ENCODE measurements around the gene STK17B. TPM values are rescaled to one million over a fixed set of nuclear protein-coding genes. Genes with fewer than 3 reads are reported as not detected.
"Not testable (repeated sequence)": the region's sequence is repeated elsewhere in the genome, so short reads cannot be mapped to it uniquely, and the experiment has no call there.

The STK17B gene
- polyA plus RNA-seq, 1 donor (not counting 4 experiments of a cell fraction or from before 2014, with no cell fraction given): 11.0 TPM

DNA sequence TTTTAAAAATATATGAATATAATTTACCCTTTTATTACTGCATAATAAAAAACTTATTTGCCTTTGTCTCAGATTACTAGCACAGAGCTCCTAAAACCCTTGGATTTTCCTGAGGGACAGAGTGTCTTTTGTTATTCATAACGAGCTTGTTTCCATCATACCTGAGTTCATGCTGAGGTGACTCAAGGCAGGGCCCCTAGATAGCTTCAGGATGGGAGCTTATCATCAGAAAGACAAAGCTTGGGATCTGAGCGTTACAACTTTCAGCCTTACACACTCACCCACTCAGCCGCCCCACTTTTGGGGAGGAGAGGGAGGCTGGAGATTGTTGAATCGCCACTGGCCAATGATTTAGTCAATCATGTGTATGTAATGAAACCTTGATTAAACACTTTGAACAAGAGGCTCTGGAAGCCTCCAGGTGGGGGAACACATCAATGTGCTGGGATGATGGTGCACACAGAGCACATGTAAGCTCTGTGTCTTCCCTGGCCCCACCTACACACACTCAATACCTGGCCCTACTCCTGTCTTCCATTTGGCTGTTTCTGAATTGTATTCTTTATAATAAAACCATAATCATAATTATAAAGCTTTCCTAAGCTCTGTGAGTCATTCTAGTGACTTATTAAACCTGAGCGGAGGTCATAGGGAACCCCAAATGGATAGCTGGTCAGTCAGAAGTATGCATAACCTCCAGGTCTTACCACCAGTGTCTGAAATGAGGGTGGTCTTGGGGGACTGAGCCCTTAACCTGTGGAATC lies 74.2 kb downstream of the STK17B start:
- no peaks in the 10 kb centered on the region for H3K27me3 ChIP-seq (ENCODE audit: control insufficient read depth, extremely low read depth, insufficient read depth, low read length)
- TF ChIP-seq EZH2 (IDR thresholded peaks at IDR 0.05; ENCODE audit: low read length) (no peak), CTCF (optimal IDR thresholded peaks at IDR 0.05 in 1 of 3, IDR thresholded peaks at IDR 0.05 in 1 of 3, conservative IDR thresholded peaks at IDR 0.05 in 1 of 3; ENCODE audit: extremely low read depth in 1 of 3, insufficient read depth in 2 of 3, low read length in 3 of 3) (no peak)
- no peak overlapping the region for H3K4me2 ChIP-seq (ENCODE audit: control insufficient read depth, extremely low read depth, insufficient read depth, low read depth, low read length)
- H3K9me3 ChIP-seq (ENCODE audit: control insufficient read depth, low read depth, low read length): no peaks in the 10 kb centered on the region
- dilution Hi-C loops (cut with MboI; ENCODE audit: extremely low pct_ligation_motif_present, low sequenced_read_pairs): no loop called here
- H3K9me1 ChIP-seq (ENCODE audit: control insufficient read depth, extremely low read depth, insufficient read depth, low read length): no peaks in the 10 kb centered on the region
- no peak overlapping the region for H3K4me3 ChIP-seq (ENCODE audit: control insufficient read depth in 2 of 3, extremely low read depth in 1 of 3, insufficient read depth in 2 of 3, low read depth in 1 of 3, low read length in 3 of 3)
- no peak overlapping the region for H3K27ac ChIP-seq (ENCODE audit: control insufficient read depth, insufficient read depth, low read length)
- H3K4me1 ChIP-seq (ENCODE audit: control insufficient read depth, extremely low read depth, insufficient read depth, low read length): no peaks in the 10 kb centered on the region
- no peaks in the 10 kb centered on the region for H4K20me1 ChIP-seq (ENCODE audit: control insufficient read depth, extremely low read depth, insufficient read depth, low read length)
- DNase-seq (ENCODE audit: low read depth, low spot score) (no peak), FAIRE-seq (no peak)
- no peak overlapping the region for H3K9ac ChIP-seq (ENCODE audit: control insufficient read depth, extremely low read depth, insufficient read depth, low read length)
- H2AFZ ChIP-seq (ENCODE audit: control insufficient read depth, low read length): no peak overlapping the region
- H3K36me3 ChIP-seq (ENCODE audit: control insufficient read depth in 2 of 2, extremely low read depth in 1 of 2, insufficient read depth in 2 of 2, low read length in 2 of 2): no peaks in the 10 kb centered on the region
- H3K79me2 ChIP-seq (ENCODE audit: control insufficient read depth, insufficient read depth, low read length): no peaks in the 10 kb centered on the region

GRCh38 chr2:196096264-196096663 lies 75.1 kb downstream of the STK17B start:
- Histone ChIP-seq H3K79me2 (ENCODE audit: control insufficient read depth, insufficient read depth, low read length) (no peaks in the 10 kb centered on the region), H3K4me3 (ENCODE audit: control insufficient read depth in 2 of 3, extremely low read depth in 1 of 3, insufficient read depth in 2 of 3, low read depth in 1 of 3, low read length in 3 of 3) (no peak overlapping the region), H3K4me1 (ENCODE audit: control insufficient read depth, extremely low read depth, insufficient read depth, low read length) (no peaks in the 10 kb centered on the region), H2AFZ (ENCODE audit: control insufficient read depth, low read length) (no peak overlapping the region), H3K9ac (ENCODE audit: control insufficient read depth, extremely low read depth, insufficient read depth, low read length) (no peak overlapping the region), H3K9me3 (ENCODE audit: control insufficient read depth, low read depth, low read length) (no peaks in the 10 kb centered on the region), H3K27ac (ENCODE audit: control insufficient read depth, insufficient read depth, low read length) (no peak overlapping the region), H3K27me3 (ENCODE audit: control insufficient read depth, extremely low read depth, insufficient read depth, low read length) (no peaks in the 10 kb centered on the region), H3K4me2 (ENCODE audit: control insufficient read depth, extremely low read depth, insufficient read depth, low read depth, low read length) (no peak overlapping the region), H4K20me1 (ENCODE audit: control insufficient read depth, extremely low read depth, insufficient read depth, low read length) (no peaks in the 10 kb centered on the region), H3K9me1 (ENCODE audit: control insufficient read depth, extremely low read depth, insufficient read depth, low read length) (no peaks in the 10 kb centered on the region), H3K36me3 (ENCODE audit: control insufficient read depth in 2 of 2, extremely low read depth in 1 of 2, insufficient read depth in 2 of 2, low read length in 2 of 2) (no peaks in the 10 kb centered on the region)
- dilution Hi-C loops (cut with MboI; ENCODE audit: extremely low pct_ligation_motif_present, low sequenced_read_pairs): no loop called here
- TF ChIP-seq EZH2 (IDR thresholded peaks at IDR 0.05; ENCODE audit: low read length) (no peak), CTCF (optimal IDR thresholded peaks at IDR 0.05 in 1 of 3, IDR thresholded peaks at IDR 0.05 in 1 of 3, conservative IDR thresholded peaks at IDR 0.05 in 1 of 3; ENCODE audit: extremely low read depth in 1 of 3, insufficient read depth in 2 of 3, low read length in 3 of 3) (no peak)
- DNase-seq (ENCODE audit: low read depth, low spot score) (no peak), FAIRE-seq (no peak)

GRCh38 chr2:196089448-196089847 lies 81.9 kb downstream of the STK17B start:
- H3K4me3 ChIP-seq (ENCODE audit: control insufficient read depth in 2 of 3, extremely low read depth in 1 of 3, insufficient read depth in 2 of 3, low read depth in 1 of 3, low read length in 3 of 3); FAIRE-seq; H3K4me2 ChIP-seq (ENCODE audit: control insufficient read depth, extremely low read depth, insufficient read depth, low read depth, low read length); H3K79me2 ChIP-seq (ENCODE audit: control insufficient read depth, insufficient read depth, low read length); dilution Hi-C loops (cut with MboI; ENCODE audit: extremely low pct_ligation_motif_present, low sequenced_read_pairs); H3K36me3 ChIP-seq (ENCODE audit: control insufficient read depth in 2 of 2, extremely low read depth in 1 of 2, insufficient read depth in 2 of 2, low read length in 2 of 2); DNase-seq (ENCODE audit: low read depth, low spot score); H3K9ac ChIP-seq (ENCODE audit: control insufficient read depth, extremely low read depth, insufficient read depth, low read length); H2AFZ ChIP-seq (ENCODE audit: control insufficient read depth, low read length); H3K9me1 ChIP-seq (ENCODE audit: control insufficient read depth, extremely low read depth, insufficient read depth, low read length); H3K27ac ChIP-seq (ENCODE audit: control insufficient read depth, insufficient read depth, low read length); H3K9me3 ChIP-seq (ENCODE audit: control insufficient read depth, low read depth, low read length); H4K20me1 ChIP-seq (ENCODE audit: control insufficient read depth, extremely low read depth, insufficient read depth, low read length); H3K4me1 ChIP-seq (ENCODE audit: control insufficient read depth, extremely low read depth, insufficient read depth, low read length); H3K27me3 ChIP-seq (ENCODE audit: control insufficient read depth, extremely low read depth, insufficient read depth, low read length): not testable (repeated sequence)

Measured in keratinocyte (primary cell).